Activated CD4-positive, alpha-beta T cell treated with anti-CD3 and anti-CD28 coated beads, Interleukin-2, amount 50 U/mL, for 16 hours (primary cell): Measurements from ENCODE around the gene CSF3R.
A peak's percentile ranks its signal among the peaks of the same experiment; 100 is the strongest.

Source experiments
- DNase-seq: peaks from one replicate; pipeline ENCODE4 v3.0.0-alpha.2; 2020

The CSF3R gene

DNA sequence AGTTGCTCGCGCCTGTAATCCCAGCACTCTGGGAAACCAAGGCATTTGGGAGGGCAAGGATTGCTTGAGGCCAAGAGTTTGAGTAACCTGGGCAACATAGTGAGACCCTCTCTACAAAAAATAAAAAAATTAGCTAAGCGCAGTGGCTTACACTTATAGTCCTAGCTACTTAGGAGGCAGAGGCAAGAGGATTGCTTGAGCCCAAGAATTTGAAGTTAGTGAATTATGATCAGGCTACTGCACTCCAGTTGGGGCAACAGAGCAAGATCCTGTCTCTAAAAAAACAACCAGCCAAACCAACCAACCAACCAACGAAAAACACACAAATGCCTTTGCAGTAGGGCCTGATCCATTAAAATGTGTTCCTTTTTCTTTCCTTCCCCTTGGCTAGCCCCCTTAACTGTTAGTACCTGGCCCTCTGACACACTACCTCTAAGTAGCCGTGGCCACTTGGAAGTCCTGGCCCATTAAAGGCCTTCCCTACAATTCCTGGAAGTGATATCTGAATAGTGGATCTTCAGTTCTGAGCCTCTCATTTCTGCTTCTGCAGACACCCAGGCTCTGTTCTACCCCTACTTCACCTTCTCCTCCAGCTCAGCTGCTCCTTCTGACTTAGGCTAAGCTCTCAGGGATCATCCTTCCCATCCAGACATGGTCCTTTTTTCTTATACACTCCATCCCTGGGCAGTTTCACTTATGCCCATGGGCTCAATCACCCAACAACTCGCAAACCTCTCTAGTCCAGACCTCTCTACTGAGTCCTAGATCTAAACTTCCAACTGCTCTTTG lies 28.9 kb downstream of the CSF3R start:
- no peak for DNase-seq

GRCh38 chr1:36453051-36453450 lies 29.7 kb downstream of the CSF3R start:
- DNase-seq, result no peak

DNA sequence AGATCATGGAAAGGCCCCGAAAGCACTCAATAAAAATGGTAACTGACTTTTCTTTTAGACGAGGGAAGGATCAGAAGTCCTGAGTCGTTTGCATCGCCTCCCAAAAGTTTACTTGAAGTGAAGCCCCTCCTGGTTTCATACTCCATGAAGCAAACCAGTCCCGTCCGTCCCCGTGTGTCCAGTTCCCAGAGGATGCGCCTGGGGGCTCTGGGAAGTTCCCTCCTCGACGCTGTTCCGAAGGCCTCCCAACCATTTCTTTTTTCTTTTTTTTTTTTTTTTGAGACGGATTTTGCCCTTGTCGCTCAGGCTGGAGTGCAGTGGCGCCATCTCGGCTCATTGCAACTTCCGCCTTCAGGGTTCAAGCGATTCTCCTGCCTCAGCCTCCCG lies 31.8 kb downstream of the CSF3R start:
- DNase-seq, result no peak

- DNase-seq, result peak; percentile 95
These were observed 32.3 kb downstream of the CSF3R start, which contains the start of gene OSCP1 for GRCh38 chr1:36450270-36450918. TSS of gene OSCP1 (minus strand) at chr1:36450451. CDS start at chr1:36450369, 82 bp downstream.

GRCh38 chr1:36448530-36449056 lies 34.1 kb downstream of the CSF3R start:
- no peak for DNase-seq

DNA sequence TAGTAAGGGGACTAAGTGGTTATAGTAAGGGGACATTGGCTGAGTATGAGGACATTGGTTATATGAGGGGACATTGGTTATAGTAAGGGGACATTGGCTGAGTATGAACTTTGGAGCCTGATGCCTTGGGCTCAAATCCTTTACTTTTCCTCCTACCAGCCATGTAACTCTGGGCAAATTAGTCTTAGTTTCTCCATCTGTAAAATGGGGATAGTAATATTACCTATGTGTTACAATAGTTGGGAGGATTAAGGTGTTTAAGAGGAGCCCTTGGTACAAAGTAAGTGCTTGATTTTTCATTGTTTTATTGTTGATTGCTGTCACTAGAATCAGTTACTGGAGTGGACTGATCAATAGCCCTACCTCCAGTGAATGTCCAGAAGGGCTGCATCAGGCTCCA lies 35.3 kb downstream of the CSF3R start:
- DNase-seq, result no peak

- DNase-seq, result no peak
These were observed 36.0 kb downstream of the CSF3R start for GRCh38 chr1:36446746-36447145.

DNA sequence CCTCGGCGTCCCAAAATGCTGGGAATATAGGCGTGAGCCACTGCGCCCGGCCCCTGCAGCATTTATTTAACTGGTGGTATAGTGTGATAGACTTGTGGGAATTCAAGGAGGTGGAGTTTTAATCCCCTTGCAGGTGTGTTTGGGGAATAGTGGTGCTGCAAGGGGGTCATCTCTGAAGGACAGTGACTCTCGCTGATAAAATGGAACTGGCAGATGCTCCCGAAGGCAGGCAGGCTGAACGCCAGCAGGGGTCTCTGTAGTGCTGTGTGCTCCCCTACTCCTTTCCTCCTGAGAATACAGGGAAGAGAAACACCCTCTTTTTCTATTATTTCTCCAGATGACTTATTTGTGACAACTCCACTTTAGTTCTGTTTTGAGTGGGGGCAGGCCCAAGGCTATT lies 36.4 kb downstream of the CSF3R start:
- peak; percentile 47 for DNase-seq

DNA sequence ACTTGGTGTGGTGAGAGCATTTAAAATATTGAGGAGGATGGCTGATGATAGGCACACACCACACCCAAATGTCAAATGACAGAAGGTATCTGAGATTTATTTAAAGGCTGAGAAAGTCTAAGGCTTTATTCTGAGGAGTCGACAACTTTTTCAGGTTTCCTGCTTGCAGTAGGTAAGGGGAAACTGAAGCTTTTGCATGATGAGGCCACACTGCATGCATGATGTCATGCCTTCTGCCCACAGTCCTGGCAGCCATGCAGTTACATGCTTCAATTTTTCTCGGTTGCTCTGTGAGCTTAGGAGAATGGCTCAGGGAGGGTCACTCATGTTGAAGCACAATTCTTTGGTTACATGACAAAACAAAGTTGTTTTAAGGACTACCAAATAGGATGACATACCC lies 39.4 kb downstream of the CSF3R start:
- DNase-seq, result no peak

GRCh38 chr1:36442337-36442736 lies 40.4 kb downstream of the CSF3R start:
- no peak for DNase-seq

- no peak for DNase-seq
These were observed 42.1 kb downstream of the CSF3R start for GRCh38 chr1:36440646-36441045.

GRCh38 chr1:36440044-36440443 lies 42.7 kb downstream of the CSF3R start:
- no peak for DNase-seq

GRCh38 chr1:36438715-36439114 lies 44.0 kb downstream of the CSF3R start:
- no peak for DNase-seq

DNA sequence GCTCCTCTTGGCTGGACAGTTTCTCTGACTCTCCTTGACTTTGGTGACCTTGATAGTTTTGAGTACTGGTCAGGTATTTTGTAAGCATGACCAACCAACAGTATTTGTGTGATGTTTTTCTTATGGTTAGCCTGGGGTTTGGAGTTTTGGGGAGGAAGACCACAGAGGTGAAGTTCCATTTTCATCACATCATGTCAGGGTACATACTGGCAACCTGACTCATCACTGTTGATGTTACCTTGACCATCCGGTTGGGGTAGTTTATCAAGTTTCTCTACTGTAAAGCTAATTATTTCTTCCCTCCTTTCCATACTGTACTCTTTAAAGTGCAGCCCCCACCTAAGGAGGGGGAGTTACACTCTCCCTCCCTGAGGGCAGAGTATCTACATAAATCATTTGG lies 45.9 kb downstream of the CSF3R start:
- DNase-seq, result no peak

GRCh38 chr1:36433102-36433501 lies 49.6 kb downstream of the CSF3R start:
- DNase-seq, result no peak

DNA sequence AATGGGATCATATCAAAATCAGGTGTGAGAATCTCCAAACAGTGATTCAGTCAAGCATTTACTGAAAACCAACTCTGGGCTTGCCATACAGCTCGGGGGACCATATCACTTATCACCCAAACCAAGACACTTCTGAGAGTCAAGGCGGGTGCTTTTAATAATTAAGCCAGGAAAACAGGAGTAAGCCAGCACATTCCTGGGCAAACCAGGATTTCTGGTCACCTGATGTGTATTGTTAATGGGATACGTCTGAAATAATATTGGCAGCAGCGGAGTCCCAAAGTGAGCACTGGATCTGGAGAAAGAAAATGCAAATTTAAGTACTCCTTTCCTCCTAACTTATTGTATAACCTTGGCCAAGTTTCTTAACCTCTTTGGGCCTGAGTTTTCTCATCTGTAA lies 50.1 kb downstream of the CSF3R start:
- DNase-seq, result no peak

GRCh38 chr1:36425791-36426190 lies 56.9 kb downstream of the CSF3R start:
- DNase-seq, result no peak

GRCh38 chr1:36421649-36422048 lies 61.1 kb downstream of the CSF3R start:
- no peak for DNase-seq

GRCh38 chr1:36420836-36421317 lies 61.8 kb downstream of the CSF3R start:
- peak; percentile 92 for DNase-seq

DNA sequence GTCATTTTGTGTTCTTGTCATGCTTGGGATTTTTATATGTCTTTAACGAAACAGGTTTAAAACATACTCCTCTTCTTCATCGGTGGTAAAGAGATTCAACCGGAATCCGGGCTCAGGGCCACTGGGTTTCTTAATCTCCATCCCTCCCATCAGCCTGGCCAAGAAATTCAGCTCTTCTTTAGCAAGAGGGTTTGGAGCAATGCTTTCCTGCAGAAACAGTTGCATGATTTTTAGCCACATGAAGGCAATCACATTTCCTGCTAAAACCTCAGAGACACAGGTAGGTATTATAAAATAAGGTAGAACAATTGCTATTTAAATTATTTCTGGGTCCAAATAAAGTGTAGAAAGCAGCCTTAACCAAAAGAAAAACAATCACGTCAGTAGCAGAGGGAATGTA lies 62.3 kb downstream of the CSF3R start:
- no peak for DNase-seq

DNA sequence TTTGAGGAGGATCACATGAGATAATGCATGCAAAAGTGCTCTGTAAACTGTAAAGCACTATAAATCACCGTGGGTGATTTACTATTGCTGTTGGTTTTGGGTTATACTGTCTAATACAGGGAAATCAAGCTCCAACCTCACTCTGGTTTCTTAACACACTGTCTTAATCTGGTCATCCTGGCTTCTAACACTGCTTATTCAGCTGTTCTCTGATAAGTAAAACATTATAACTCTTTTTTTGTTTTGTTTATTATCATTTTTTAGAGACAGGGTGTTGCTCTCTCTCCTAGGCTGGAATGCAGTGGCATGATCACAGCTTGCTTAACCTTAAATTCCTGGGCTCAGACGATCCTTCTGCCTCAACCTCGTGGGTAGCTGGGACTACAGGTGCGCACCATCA lies 63.1 kb downstream of the CSF3R start:
- DNase-seq, result no peak

DNA sequence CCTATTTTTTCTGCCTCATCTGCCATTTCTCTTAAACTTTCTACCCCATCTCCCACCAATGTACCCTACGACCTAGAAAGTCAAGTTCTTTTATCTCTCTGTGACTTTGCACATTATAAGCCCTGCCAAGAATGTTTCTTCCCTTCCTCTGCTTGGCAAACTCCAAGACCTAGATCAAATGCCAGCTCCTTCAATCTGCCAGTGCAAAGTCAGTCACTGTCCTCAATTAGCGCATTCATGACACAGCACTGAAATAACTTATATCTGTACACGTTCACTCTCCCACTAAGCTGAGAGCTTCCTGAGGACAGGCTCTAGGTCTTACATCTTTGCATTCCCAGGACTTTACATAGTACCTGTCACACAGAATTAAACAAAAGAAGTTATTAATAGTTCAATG lies 63.6 kb downstream of the CSF3R start:
- no peak for DNase-seq

DNA sequence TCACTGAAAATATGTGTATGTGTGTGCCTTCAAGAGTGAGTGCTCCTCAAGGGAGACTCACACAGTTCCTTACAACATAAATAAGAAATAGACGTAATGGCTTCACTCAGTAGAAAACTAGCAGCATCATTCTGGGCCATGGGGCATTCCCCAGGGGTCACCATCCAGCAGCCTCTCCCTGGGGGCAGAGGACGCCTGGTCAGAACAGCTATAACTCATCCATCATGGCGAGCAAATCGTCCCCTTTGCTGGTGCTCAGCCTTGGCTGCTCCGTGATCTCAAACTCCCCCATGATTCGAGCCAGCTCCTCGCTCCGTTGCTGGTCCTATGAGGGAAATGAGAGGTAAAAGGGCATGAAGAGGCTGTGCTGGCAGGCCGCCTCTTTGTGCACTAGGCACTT lies 64.8 kb downstream of the CSF3R start:
- no peak for DNase-seq
